ENCODE data around the gene CADM3.

Gene CADM3

GRCh38 chr1:159229260-159229885 lies 58.0 kb downstream of the CADM3 start:
- Histone ChIP-seq H3K27ac (no peak overlapping the region), H3K27me3 (ENCODE audit: insufficient read depth, low read depth, severe bottlenecking) (peaks cover 93% of the 10 kb centered on the region), H3K36me3 (no peaks in the 10 kb centered on the region), H3K4me3 (ENCODE audit: low read depth, low read length) (no peak overlapping the region), H3K9me3 (ENCODE audit: severe bottlenecking) (no peaks in the 10 kb centered on the region)
- no peak for DNase-seq
- TF ChIP-seq CTCF (IDR thresholded peaks at IDR 0.05; ENCODE audit: low read depth, low read length) = no peak

GRCh38 chr1:159229896-159230295 lies 58.5 kb downstream of the CADM3 start:
- no peak overlapping the region for H3K4me3 ChIP-seq (ENCODE audit: low read depth, low read length)
- no peak for DNase-seq
- H3K36me3 ChIP-seq = no peaks in the 10 kb centered on the region
- TF ChIP-seq CTCF (IDR thresholded peaks at IDR 0.05; ENCODE audit: low read depth, low read length) = no peak
- H3K9me3 ChIP-seq (ENCODE audit: severe bottlenecking) = no peaks in the 10 kb centered on the region
- no peak overlapping the region for H3K27ac ChIP-seq
- peaks cover 88% of the 10 kb centered on the region for H3K27me3 ChIP-seq (ENCODE audit: insufficient read depth, low read depth, severe bottlenecking)

- Histone ChIP-seq H3K36me3 (no peaks in the 10 kb centered on the region), H3K27me3 (ENCODE audit: insufficient read depth, low read depth, severe bottlenecking) (peaks cover 41% of the 10 kb centered on the region), H3K9me3 (ENCODE audit: severe bottlenecking) (peaks cover 5% of the 10 kb centered on the region), H3K4me3 (ENCODE audit: low read depth, low read length) (no peak overlapping the region), H3K27ac (no peak overlapping the region)
- DNase-seq = no peak
- TF ChIP-seq CTCF (IDR thresholded peaks at IDR 0.05; ENCODE audit: low read depth, low read length) = no peak
These were observed 68.3 kb downstream of the CADM3 start for GRCh38 chr1:159239551-159240220.

- H3K27ac ChIP-seq = no peak overlapping the region
- no peak for DNase-seq
These were observed 75.9 kb downstream of the CADM3 start for GRCh38 chr1:159247266-159247665.

GRCh38 chr1:159248311-159248710 lies 76.9 kb downstream of the CADM3 start:
- Histone ChIP-seq H3K36me3 (no peaks in the 10 kb centered on the region), H3K27ac (no peak overlapping the region), H3K27me3 (ENCODE audit: insufficient read depth, low read depth, severe bottlenecking) (peaks cover 81% of the 10 kb centered on the region), H3K4me3 (ENCODE audit: low read depth, low read length) (no peak overlapping the region), H3K9me3 (ENCODE audit: severe bottlenecking) (no peaks in the 10 kb centered on the region)
- no peak for DNase-seq
- TF ChIP-seq CTCF (IDR thresholded peaks at IDR 0.05; ENCODE audit: low read depth, low read length) = no peak

More at GRCh38 chr1:159247266-159247665, 75.9 kb downstream of the CADM3 start:
- H3K9me3 ChIP-seq (ENCODE audit: severe bottlenecking) = no peaks in the 10 kb centered on the region
- TF ChIP-seq CTCF (IDR thresholded peaks at IDR 0.05; ENCODE audit: low read depth, low read length) = no peak
- H3K36me3 ChIP-seq = no peaks in the 10 kb centered on the region
- no peak overlapping the region for H3K4me3 ChIP-seq (ENCODE audit: low read depth, low read length)
- H3K27me3 ChIP-seq (ENCODE audit: insufficient read depth, low read depth, severe bottlenecking) = peaks cover 71% of the 10 kb centered on the region

Measured in WERI-Rb-1 (cell line).